GM12874 (cell line): Measurements from ENCODE around the gene POLR3H.

Experiments
- TF ChIP-seq, protein P1 (sequence below): IDR thresholded peaks from 2 replicates; pipeline ENCODE4 v1.5.1; 2011; ENCODE audit warnings: low read depth, mild to moderate bottlenecking, control low read depth, low read length, moderate library complexity; ENCODE audit not compliant: insufficient read depth

Gene POLR3H, protein sequence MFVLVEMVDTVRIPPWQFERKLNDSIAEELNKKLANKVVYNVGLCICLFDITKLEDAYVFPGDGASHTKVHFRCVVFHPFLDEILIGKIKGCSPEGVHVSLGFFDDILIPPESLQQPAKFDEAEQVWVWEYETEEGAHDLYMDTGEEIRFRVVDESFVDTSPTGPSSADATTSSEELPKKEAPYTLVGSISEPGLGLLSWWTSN

DNA sequence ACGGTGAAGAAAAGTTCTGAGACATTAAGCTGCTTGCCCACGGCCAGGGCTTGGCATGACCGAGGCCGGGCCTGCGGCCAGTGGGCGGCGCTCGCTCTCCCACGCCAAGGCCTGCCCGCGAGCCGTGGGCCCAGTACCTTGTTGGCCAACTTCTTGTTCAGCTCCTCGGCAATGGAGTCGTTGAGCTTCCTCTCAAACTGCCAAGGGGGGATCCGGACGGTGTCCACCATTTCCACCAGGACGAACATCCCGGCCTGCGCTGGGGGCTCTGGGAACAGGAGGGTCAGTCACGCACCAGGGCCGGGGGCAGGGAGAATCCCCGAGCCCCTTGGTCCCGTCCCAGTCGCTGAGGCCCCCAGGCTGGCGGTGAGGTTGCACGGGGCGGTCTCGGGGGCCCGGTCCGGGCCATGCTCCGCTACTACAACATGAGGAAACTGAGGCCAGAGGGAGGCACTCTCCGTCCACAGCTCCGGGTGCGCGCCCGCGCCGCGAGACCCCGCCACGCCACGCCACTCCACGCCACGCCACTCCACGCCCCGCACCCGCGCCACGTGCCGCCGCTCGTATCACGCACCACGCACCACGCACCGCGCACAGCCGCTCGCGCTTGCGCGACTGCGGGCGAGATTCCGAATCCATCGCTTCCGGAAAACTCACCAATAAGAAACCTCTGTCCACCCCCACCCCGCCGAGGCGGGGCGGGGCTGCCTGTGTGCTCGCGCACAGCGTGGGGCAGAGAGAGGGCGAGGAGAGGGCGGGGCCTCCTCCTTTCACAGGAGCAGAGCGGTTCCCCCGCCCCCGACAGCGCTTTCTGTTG is at the start of gene POLR3H:
Gene POLR3H, minus strand, starts transcription at position 617 of the 817 bp plus-strand sequence. Its CDS starts 369 bp downstream, at position 248.
- TF ChIP-seq, protein P1, sequence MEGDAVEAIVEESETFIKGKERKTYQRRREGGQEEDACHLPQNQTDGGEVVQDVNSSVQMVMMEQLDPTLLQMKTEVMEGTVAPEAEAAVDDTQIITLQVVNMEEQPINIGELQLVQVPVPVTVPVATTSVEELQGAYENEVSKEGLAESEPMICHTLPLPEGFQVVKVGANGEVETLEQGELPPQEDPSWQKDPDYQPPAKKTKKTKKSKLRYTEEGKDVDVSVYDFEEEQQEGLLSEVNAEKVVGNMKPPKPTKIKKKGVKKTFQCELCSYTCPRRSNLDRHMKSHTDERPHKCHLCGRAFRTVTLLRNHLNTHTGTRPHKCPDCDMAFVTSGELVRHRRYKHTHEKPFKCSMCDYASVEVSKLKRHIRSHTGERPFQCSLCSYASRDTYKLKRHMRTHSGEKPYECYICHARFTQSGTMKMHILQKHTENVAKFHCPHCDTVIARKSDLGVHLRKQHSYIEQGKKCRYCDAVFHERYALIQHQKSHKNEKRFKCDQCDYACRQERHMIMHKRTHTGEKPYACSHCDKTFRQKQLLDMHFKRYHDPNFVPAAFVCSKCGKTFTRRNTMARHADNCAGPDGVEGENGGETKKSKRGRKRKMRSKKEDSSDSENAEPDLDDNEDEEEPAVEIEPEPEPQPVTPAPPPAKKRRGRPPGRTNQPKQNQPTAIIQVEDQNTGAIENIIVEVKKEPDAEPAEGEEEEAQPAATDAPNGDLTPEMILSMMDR = peak; percentile 79

DNA sequence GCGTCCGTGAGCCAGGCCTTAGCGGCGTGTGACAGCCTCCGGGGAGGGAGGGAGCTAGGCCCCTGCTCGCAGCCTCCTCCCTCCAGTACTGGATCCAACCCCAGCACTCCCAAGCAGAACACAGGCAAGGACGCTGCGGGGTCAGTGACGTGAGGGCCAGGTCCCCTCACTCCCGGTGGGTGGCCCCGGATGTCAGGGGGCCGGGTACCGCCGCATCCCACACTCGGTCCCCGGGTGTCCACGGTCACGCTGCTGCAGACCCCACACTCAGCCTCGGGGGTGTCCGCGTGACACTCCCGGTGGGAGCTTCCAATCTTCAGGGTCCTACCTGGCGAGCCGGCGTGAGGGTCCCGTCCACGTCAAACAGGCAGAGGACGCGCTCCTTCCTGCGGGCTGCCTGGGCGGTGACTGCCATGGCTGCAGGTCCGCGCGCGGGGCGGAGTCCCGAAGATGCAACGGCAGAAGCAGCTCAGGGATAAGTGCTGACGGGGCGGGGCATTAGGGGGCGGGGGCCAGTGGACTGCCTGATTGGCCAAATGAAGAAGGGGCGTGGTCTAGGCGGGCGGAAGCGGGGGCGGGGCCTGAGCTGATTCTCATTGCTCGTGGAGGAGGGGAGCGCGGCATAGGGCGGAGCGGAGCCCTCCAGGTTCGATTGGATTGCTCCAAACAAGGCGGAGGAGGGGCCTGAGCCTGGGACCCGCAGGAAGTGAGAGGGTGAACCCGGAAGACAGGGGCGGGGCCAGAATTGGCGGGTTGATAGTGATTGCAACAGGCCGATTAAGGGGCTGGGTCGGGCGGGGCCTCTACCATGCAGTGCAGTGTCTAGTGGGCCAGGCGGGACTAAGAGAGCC is 45.3 kb upstream of the POLR3H start, which contains the start of gene PMM1:
Gene PMM1, minus strand, starts transcription at position 450 of the 851 bp plus-strand sequence. Its CDS starts 35 bp downstream, at position 415.
- TF ChIP-seq, protein P1 = no peak

DNA sequence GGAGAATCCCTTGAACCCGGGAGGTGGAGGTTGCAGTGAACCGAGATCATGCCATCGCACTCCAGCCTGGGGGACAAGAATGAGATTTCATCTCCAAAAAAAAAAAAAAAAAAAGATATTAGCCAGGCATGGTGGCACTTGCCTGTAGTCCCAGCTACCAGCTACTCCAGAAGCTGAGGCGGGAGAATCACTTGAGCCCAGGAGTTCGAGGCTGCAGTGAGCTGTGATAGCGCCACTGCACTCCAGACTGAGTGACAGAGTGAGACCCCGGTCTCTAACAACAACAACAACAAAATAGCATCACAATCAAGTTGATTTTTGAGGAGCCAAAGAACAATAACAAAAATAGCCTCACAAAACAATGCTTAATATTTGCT is 43.1 kb upstream of the POLR3H start:
- TF ChIP-seq, protein P1 = no peak

DNA sequence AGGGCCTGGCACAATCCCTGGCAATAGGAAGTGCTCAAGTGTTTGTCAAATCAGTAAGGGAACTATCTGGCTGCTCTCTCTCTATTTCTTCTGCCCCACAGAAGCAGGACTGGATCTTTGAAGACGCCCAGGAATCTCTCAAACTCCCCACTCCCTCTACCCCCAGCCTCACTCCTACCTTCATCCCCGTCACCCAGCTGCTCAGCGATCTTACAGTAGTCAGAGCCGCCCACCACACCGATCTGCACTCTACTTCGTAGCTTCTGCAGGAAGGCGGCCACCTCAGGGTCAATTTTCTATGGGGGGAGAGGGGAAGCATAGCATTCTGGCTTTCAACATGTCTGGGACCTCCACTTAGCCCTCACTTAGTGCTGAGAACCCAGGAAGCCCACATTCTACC is 41.6 kb upstream of the POLR3H start:
- TF ChIP-seq, protein P1 = no peak

DNA sequence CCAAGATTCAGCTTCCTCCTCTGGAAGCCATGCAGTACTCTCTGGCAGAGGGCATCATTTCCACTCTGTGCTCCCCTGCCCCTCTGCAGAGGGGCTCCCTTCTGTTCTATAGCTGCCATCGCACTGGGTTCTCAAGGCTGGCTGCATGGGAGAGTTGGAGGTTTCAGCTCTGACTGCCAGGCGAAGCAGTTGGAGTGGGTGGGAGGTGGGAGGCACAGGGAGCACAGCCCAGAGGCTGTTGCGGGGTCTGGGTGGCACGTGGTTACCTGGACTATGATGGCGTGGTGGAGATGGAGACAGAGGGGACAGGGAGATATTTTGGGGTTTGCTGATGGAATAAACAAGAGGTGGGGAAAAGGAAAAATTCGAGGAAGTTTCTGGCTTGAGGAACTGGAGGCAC is 40.6 kb upstream of the POLR3H start:
- TF ChIP-seq, protein P1 = no peak

DNA sequence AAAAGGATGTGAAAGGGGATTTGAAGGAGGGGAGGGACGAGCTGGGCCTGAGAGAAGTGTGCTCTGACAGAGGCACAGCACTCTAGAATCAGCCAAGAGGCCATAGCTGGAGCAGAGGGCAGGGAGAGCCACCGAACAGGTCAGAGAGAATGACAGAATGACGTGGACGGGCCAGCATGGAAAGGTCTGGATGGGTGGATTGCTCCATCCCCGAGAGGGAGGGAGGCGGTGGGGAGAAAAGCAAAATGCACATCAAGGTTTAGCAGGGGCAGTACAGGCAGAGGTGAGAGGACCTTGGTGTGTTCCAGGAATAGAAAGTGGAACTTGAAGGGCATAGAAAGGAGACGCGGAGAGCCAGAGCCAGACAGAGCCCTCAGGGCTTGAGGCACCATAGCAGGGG is 38.4 kb upstream of the POLR3H start:
- TF ChIP-seq, protein P1 = no peak

DNA sequence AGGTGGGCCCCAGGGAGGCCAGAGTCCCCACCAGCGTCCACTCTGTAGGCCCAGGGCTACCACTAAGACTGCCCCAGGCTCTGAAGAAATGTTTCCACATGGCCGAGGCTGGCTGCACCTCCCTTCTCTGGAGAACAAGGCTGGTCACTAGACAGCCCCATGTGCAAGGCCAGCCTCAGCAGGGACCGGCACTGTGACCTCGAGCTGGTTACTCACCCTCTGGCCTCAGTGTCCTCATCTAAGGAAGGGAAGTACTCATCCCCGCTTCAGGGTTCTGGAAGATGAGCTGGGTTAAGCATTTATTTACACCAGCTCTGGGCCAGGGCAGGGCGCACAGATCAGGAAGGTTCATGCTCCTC is 35.7 kb upstream of the POLR3H start:
- TF ChIP-seq, protein P1 = no peak
